Measurements from ENCODE around the gene RBMS1. TPM values are rescaled to one million over a fixed set of nuclear protein-coding genes. Genes with fewer than 3 reads are reported as not detected.

The RBMS1 gene
- total and polyA plus RNA-seq, 2 experiments from 2014 or later = 55.5 to 94.8 TPM

DNA sequence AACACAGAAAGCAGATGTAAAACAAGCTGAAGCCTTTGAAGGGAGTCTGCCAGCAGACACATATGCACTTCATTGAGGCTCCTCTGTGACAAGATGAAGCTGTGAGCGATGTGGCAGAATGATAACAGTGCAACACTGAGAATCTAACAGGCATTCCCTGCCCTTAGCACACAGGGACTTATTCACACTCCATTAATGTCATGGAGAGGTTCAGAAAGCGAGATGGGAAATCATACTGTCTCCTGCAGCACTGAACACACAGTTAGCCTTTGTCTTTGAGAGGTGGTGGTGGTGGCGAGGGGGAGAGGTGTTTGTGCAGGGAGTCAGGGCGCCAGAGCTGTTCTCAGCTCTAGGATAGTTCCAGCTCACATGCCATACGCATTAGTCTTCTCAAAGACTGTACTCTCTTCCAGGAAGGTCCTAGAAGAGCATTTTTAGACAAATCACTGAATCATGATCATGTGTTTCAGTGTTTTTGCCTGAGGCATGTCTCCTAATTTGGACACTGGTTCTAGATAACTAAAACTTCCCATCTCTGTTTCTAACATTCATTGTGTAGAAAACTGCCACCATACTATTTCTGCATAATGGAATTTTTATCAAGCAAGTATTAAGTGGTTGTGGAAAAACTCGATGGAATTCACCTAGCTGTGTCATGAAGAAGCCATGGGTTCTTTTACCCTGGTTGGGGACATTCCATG is 200.1 kb downstream of the RBMS1 start (continued):
- TF ChIP-seq, protein P1, sequence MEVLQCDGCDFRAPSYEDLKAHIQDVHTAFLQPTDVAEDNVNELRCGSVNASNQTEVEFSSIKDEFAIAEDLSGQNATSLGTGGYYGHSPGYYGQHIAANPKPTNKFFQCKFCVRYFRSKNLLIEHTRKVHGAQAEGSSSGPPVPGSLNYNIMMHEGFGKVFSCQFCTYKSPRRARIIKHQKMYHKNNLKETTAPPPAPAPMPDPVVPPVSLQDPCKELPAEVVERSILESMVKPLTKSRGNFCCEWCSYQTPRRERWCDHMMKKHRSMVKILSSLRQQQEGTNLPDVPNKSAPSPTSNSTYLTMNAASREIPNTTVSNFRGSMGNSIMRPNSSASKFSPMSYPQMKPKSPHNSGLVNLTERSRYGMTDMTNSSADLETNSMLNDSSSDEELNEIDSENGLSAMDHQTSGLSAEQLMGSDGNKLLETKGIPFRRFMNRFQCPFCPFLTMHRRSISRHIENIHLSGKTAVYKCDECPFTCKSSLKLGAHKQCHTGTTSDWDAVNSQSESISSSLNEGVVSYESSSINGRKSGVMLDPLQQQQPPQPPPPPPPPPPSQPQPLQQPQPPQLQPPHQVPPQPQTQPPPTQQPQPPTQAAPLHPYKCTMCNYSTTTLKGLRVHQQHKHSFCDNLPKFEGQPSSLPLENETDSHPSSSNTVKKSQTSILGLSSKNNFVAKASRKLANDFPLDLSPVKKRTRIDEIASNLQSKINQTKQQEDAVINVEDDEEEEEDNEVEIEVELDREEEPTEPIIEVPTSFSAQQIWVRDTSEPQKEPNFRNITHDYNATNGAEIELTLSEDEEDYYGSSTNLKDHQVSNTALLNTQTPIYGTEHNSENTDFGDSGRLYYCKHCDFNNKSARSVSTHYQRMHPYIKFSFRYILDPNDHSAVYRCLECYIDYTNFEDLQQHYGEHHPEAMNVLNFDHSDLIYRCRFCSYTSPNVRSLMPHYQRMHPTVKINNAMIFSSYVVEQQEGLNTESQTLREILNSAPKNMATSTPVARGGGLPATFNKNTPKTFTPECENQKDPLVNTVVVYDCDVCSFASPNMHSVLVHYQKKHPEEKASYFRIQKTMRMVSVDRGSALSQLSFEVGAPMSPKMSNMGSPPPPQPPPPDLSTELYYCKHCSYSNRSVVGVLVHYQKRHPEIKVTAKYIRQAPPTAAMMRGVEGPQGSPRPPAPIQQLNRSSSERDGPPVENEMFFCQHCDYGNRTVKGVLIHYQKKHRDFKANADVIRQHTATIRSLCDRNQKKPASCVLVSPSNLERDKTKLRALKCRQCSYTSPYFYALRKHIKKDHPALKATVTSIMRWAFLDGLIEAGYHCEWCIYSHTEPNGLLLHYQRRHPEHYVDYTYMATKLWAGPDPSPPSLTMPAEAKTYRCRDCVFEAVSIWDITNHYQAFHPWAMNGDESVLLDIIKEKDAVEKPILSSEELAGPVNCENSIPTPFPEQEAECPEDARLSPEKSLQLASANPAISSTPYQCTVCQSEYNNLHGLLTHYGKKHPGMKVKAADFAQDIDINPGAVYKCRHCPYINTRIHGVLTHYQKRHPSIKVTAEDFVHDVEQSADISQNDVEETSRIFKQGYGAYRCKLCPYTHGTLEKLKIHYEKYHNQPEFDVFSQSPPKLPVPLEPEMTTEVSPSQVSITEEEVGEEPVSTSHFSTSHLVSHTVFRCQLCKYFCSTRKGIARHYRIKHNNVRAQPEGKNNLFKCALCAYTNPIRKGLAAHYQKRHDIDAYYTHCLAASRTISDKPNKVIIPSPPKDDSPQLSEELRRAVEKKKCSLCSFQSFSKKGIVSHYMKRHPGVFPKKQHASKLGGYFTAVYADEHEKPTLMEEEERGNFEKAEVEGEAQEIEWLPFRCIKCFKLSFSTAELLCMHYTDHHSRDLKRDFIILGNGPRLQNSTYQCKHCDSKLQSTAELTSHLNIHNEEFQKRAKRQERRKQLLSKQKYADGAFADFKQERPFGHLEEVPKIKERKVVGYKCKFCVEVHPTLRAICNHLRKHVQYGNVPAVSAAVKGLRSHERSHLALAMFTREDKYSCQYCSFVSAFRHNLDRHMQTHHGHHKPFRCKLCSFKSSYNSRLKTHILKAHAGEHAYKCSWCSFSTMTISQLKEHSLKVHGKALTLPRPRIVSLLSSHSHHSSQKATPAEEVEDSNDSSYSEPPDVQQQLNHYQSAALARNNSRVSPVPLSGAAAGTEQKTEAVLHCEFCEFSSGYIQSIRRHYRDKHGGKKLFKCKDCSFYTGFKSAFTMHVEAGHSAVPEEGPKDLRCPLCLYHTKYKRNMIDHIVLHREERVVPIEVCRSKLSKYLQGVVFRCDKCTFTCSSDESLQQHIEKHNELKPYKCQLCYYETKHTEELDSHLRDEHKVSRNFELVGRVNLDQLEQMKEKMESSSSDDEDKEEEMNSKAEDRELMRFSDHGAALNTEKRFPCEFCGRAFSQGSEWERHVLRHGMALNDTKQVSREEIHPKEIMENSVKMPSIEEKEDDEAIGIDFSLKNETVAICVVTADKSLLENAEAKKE (CRISPR knock-in tag; IDR thresholded peaks at IDR 0.05) = no peak
- TF ChIP-seq STAT1 (IDR thresholded peaks at IDR 0.05; ENCODE audit: unreplicated experiment) (no peak), CREB1 (CRISPR knock-in tag; IDR thresholded peaks at IDR 0.05; ENCODE audit: low read depth) (no peak), POLR2AphosphoS5 (IDR thresholded peaks at IDR 0.05; ENCODE audit: low read depth) (no peak), NANOG (IDR thresholded peaks at IDR 0.05; ENCODE audit: borderline replicate concordance) (no peak)

DNA sequence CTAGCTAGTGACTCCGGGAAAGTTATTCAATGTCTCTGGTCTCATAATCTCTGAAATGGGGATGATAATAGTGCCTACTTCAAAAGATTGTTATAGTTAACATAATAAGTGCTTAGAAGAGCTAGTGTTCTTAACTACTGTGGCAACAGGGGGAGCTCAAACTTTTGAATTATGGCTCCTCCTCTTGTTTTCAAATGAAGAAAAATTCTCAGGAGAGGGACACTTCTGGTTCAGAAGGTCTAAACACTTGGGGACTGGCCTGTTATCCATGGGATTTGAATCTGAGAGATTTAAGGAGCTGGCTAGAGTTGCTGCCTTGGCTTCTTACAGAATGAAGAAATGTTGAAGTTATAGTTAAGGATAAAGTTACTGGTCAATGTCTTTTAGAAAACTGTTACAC is 201.4 kb downstream of the RBMS1 start:
- no peaks in the 10 kb centered on the region for H3K36me3 ChIP-seq (ENCODE audit: insufficient read depth)
- no peak for DNase-seq (ENCODE audit: low spot score)
- H4K20me1 ChIP-seq (replicated peaks; ENCODE audit: insufficient read depth) = peaks cover 3% of the 10 kb centered on the region; the same call in 1 of the 2 replicates
- Mint-ChIP-seq H3K27ac (no peak overlapping the region), H3K4me3 (no peak overlapping the region), H3K4me1 (peaks cover 6% of the 10 kb centered on the region; the same call in 2 of the 3 replicates), H3K9me3 (no peaks in the 10 kb centered on the region), H3K27me3 (ENCODE audit: insufficient read depth, low read depth, poor library complexity) (no peaks in the 10 kb centered on the region), H3K36me3 (ENCODE audit: low read depth) (peaks cover 4% of the 10 kb centered on the region; the same call in 1 of the 3 replicates)
- peak overlapping the region; percentile 17; the same call in 1 of the 2 replicates for H3K27ac ChIP-seq (ENCODE audit: low read depth)
- H3K4me3 ChIP-seq = no peak overlapping the region
- H3K4me2 ChIP-seq = no peak overlapping the region
- H3K9me2 ChIP-seq (ENCODE audit: insufficient read depth) = no peaks in the 10 kb centered on the region
- H3K27me3 ChIP-seq (ENCODE audit: insufficient read depth) = no peaks in the 10 kb centered on the region
- ATAC-seq = no peak
- H3F3A ChIP-seq (replicated peaks; ENCODE audit: low read depth) = no peaks in the 10 kb centered on the region
- H3K79me2 ChIP-seq (replicated peaks; ENCODE audit: insufficient read depth) = no peaks in the 10 kb centered on the region
- no peaks in the 10 kb centered on the region for H3K4me1 ChIP-seq (ENCODE audit: insufficient read depth)
- no peak overlapping the region for H2AFZ ChIP-seq
- TF ChIP-seq, protein P2, sequence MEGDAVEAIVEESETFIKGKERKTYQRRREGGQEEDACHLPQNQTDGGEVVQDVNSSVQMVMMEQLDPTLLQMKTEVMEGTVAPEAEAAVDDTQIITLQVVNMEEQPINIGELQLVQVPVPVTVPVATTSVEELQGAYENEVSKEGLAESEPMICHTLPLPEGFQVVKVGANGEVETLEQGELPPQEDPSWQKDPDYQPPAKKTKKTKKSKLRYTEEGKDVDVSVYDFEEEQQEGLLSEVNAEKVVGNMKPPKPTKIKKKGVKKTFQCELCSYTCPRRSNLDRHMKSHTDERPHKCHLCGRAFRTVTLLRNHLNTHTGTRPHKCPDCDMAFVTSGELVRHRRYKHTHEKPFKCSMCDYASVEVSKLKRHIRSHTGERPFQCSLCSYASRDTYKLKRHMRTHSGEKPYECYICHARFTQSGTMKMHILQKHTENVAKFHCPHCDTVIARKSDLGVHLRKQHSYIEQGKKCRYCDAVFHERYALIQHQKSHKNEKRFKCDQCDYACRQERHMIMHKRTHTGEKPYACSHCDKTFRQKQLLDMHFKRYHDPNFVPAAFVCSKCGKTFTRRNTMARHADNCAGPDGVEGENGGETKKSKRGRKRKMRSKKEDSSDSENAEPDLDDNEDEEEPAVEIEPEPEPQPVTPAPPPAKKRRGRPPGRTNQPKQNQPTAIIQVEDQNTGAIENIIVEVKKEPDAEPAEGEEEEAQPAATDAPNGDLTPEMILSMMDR (conservative IDR thresholded peaks at IDR 0.05; ENCODE audit: low read depth in 2 of 2) = peak; percentile 12 to 31; a peak in 1 of 4 replicates
- TF ChIP-seq, protein P1 (CRISPR knock-in tag; IDR thresholded peaks at IDR 0.05) = no peak
- TF ChIP-seq CREB1 (CRISPR knock-in tag; IDR thresholded peaks at IDR 0.05; ENCODE audit: low read depth) = no peak

All from GM23338 (cell line).